Neural progenitor cell (in vitro differentiated cells): ENCODE measurements around the gene VPS51.

Experiments used
- CTCF ChIP-seq: fragments of 200-600 bp; sonication (generic); IDR thresholded peaks from 2 replicates; pipeline ENCODE4 v1.5.1; 2017; ENCODE audit warnings: antibody characterized with exemption, mild to moderate bottlenecking
- EZH2 ChIP-seq: fragments of 200-600 bp; sonication (generic); IDR thresholded peaks from 2 replicates; pipeline ENCODE4 v1.6.1; 2017; ENCODE audit warnings: antibody characterized with exemption, mild to moderate bottlenecking, moderate library complexity

- no peak for TF ChIP-seq CTCF
- TF ChIP-seq EZH2, result no peak
Measured at GRCh38 chr11:65095427-65095826, 587 bp upstream of the VPS51 start.
